Measurements from ENCODE around the gene DTX3.
"Not testable (repeated sequence)": the region's sequence is repeated elsewhere in the genome, so short reads cannot be mapped to it uniquely, and the experiment has no call there.

The DTX3 gene

GRCh38 chr12:57616383-57617101 lies 11.9 kb downstream of the DTX3 start:
- peak; percentile 88 for DNase-seq (ENCODE audit: low read depth)
- H3K4me3 ChIP-seq (ENCODE audit: control insufficient read depth, low read depth, low read length) = no peak overlapping the region
- no peak for TF ChIP-seq CTCF (conservative IDR thresholded peaks at IDR 0.05; ENCODE audit: control insufficient read depth, insufficient read depth, low read depth, low read length)

- H3K4me3 ChIP-seq (ENCODE audit: control insufficient read depth, low read depth, low read length) = no peak overlapping the region
- DNase-seq (ENCODE audit: low read depth) = no peak
- TF ChIP-seq CTCF (conservative IDR thresholded peaks at IDR 0.05; ENCODE audit: control insufficient read depth, insufficient read depth, low read depth, low read length) = no peak
Observed at GRCh38 chr12:57617942-57618341, 13.3 kb downstream of the DTX3 start.

GRCh38 chr12:57618431-57618830 lies 13.8 kb downstream of the DTX3 start:
- DNase-seq (ENCODE audit: low read depth); H3K4me3 ChIP-seq (ENCODE audit: control insufficient read depth, low read depth, low read length): not testable (repeated sequence)

GRCh38 chr12:57618966-57619433 lies 14.4 kb downstream of the DTX3 start:
- DNase-seq (ENCODE audit: low read depth) = no peak
- H3K4me3 ChIP-seq (ENCODE audit: control insufficient read depth, low read depth, low read length) = no peak overlapping the region
- TF ChIP-seq CTCF (conservative IDR thresholded peaks at IDR 0.05; ENCODE audit: control insufficient read depth, insufficient read depth, low read depth, low read length) = no peak

GRCh38 chr12:57619434-57620244 lies 15.0 kb downstream of the DTX3 start:
- H3K4me3 ChIP-seq (ENCODE audit: control insufficient read depth, low read depth, low read length) = no peak overlapping the region
- TF ChIP-seq CTCF (conservative IDR thresholded peaks at IDR 0.05; ENCODE audit: control insufficient read depth, insufficient read depth, low read depth, low read length) = no peak
- DNase-seq (ENCODE audit: low read depth) = no peak

- no peak overlapping the region for H3K4me3 ChIP-seq (ENCODE audit: control insufficient read depth, low read depth, low read length)
- no peak for DNase-seq (ENCODE audit: low read depth)
- no peak for TF ChIP-seq CTCF (conservative IDR thresholded peaks at IDR 0.05; ENCODE audit: control insufficient read depth, insufficient read depth, low read depth, low read length)
Observed at GRCh38 chr12:57620245-57620935, 15.8 kb downstream of the DTX3 start.

Data from fibroblast of mammary gland (primary cell).